GM10248 (cell line): ENCODE results near the gene DYRK1A.

ENCODE experiments used
- CTCF ChIA-PET: fragments of 300-600 bp; sonication (Branson Sonifier 250); formaldehyde crosslinking; extraction: SDS; loops from one replicate; lab custom pipeline; 2021; ENCODE audit warnings: antibody characterized with exemption; lab: Yijun Ruan, JAX
- POLR2A ChIA-PET: fragments of 350-650 bp; sonication (Branson Sonifier 250); formaldehyde crosslinking; extraction: SDS; loops from one replicate; lab custom pipeline; 2020; ENCODE audit warnings: antibody characterized with exemption; lab: Yijun Ruan, JAX
- DNase-seq: peaks from one replicate; pipeline ENCODE4 v3.0.0; 2012; ENCODE audit errors: extremely low spot score
- TF ChIP-seq, protein P1 (sequence below): IDR thresholded peaks from 2 replicates; pipeline ENCODE4 v1.5.1; 2012; ENCODE audit warnings: mild to moderate bottlenecking, low read depth; ENCODE audit errors: extremely low read depth, missing control alignments, control extremely low read depth

DYRK1A gene

DNA sequence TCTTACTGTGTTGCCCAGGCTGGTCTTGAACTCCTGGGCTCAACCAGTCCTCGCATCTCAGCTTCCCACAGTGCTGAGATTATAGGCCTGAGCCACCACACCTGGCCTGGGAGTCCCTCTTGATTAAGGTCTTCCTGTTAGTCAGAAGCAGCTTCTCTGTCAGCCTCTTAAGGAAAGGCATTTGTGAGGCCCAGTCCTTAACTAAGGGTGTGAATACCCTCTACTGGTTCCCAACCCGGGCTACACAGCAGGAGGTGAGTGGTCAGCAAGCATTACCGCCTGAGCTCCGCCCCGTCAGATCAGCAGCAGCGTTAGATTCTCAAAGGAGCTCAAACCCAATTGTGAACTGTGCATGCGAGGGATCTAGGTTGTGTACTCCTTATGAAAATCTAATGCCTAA lies 117.2 kb downstream of the DYRK1A start:
- no peak for DNase-seq
- ChIA-PET CTCF (interaction anchor here (1.1 to 2.4 kb wide), 4 partner anchors 9 to 38 kb away, joined by 3 to 8 read pairs (median 5); no protein-coding TSS in a partner anchor), POLR2A (no interaction called here)
- TF ChIP-seq, protein P1, sequence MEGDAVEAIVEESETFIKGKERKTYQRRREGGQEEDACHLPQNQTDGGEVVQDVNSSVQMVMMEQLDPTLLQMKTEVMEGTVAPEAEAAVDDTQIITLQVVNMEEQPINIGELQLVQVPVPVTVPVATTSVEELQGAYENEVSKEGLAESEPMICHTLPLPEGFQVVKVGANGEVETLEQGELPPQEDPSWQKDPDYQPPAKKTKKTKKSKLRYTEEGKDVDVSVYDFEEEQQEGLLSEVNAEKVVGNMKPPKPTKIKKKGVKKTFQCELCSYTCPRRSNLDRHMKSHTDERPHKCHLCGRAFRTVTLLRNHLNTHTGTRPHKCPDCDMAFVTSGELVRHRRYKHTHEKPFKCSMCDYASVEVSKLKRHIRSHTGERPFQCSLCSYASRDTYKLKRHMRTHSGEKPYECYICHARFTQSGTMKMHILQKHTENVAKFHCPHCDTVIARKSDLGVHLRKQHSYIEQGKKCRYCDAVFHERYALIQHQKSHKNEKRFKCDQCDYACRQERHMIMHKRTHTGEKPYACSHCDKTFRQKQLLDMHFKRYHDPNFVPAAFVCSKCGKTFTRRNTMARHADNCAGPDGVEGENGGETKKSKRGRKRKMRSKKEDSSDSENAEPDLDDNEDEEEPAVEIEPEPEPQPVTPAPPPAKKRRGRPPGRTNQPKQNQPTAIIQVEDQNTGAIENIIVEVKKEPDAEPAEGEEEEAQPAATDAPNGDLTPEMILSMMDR, result no peak

DNA sequence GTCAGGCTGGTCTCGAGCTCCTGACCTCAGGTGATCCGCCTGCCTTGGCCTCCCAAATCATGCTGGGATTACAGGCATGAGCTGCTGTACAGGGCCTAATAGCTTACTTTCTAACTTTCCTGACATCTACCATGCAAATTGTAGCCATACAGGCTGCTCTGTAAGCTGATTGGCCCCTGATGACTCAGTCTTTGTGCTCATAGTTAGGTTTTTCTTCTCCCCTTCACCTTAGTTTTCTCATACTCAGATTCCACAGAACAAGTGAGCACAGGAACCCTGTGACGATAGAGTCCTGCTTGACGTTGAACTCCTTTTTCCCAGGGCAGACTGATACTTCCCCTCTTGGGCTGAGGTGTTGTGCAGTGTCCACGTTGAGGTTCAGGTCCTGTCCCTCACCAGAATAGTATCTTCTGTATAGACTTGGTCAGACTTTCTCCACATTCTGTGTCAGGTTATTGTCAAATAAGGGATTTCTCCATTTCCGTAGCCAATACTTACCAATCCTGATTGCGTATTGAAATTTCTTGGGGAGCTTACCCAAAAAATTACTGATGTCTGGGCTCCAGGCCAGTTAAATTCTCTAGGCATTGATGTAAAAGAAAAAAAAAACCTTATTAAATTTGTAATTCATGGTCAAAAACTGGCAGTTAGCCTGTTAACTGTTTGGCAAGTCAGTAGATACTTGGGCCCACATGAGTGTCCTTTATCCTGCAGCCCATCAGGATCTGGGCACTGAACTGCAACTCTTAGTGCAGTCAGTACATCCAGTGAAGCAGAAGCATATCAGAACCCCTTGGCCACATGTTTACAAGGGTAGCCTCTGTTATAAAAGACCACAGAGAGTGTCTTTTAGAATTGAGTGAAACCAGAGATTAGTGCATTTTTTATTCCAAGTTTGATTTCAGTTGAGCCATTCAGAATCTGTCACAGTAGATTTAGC lies 118.2 kb downstream of the DYRK1A start:
- ChIA-PET POLR2A (no interaction called here), CTCF (interaction anchor here (1.1 to 2.4 kb wide), 3 partner anchors 10 to 39 kb away, joined by 3 to 8 read pairs (median 7); no protein-coding TSS in a partner anchor)
- TF ChIP-seq, protein P1, result no peak
- DNase-seq, result no peak

DNA sequence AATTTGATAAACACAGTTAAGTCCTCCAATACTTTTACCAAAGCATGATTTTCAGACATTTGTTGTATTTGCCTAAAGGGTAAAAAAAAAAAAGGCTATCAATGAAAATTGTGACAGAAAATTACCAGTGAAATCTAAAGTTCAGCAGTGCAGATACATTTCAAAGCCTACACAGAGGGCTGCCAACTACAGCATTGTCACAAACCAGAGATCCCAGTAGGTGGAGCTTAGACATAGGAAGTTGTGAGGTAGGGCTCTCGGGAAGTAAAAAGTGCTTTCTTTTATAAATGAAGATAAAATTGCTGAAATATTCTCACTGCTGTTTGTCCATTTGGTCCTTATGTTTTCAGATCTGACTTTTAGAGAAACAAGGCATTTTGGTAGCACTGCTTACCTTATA lies 123.0 kb downstream of the DYRK1A start:
- TF ChIP-seq, protein P1, result no peak
- DNase-seq, result no peak
- ChIA-PET POLR2A (no interaction called here), CTCF (no interaction called here)

DNA sequence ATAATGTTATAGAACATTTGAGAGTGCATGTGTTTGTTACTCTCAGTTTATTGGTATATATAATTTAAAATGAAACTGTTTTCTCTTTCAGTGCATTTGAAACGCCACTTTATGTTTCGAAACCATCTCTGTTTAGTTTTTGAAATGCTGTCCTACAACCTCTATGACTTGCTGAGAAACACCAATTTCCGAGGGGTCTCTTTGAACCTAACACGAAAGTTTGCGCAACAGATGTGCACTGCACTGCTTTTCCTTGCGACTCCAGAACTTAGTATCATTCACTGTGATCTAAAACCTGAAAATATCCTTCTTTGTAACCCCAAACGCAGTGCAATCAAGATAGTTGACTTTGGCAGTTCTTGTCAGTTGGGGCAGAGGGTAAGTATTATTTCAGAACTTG lies 123.5 kb downstream of the DYRK1A start:
- no peak for DNase-seq
- TF ChIP-seq, protein P1, result no peak
- ChIA-PET CTCF (no interaction called here), POLR2A (no interaction called here)

DNA sequence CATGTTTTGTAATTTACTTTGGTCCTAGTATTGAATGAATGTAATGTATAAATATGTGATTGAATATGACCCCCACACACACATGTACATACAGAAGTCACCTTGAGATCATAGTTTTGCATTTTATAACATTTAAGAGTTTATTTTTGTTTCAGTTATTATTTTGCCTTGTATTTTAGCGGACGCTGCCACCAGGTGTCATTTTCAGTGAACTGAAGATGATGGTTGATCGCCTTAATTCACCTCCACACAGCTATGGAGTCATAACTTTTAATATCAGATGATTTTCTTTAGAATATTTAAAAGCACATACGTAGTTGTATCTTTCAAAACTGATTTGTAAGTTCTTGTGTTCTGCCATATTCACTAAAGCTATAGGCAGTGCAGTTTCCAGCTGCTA lies 130.4 kb downstream of the DYRK1A start:
- ChIA-PET CTCF (interaction anchor here (1.0 to 1.6 kb wide), 5 partner anchors 9 to 264 kb away, joined by 3 to 6 read pairs (median 4); no protein-coding TSS in a partner anchor), POLR2A (no interaction called here)
- TF ChIP-seq, protein P1, result peak; percentile 4
- no peak for DNase-seq

DNA sequence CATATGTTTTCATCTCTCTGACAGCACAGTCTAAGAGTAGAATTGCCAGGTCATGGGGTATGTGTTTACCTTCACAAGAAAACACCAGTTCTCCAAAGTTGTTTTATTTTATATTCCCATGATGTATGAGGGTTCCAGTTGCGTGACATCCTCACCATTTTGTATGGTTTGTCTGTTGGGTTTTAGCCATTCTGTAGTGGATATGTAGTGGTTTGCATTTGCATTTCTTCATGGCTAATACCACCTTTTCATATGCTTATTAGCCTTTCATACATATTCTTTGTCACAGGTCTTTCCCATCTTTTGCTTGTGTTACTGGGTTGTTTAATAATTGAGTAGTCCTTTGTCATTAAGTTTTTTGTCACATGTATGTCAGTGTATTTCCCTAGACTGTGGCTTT lies 132.1 kb downstream of the DYRK1A start:
- no peak for DNase-seq
- CTCF ChIA-PET, result no interaction called here
- POLR2A ChIA-PET, result no interaction called here
- TF ChIP-seq, protein P1, result no peak
